IPS DF 6.9 (cell line): ENCODE results near the gene PIAS4.

Source experiments
- DNase-seq: peaks from one replicate; pipeline ENCODE4 v3.0.0-alpha.2; 2013; ENCODE audit warnings: low read depth, low spot score
- H3K27ac ChIP-seq: one replicate; pipeline ENCODE4 v1.5.1; 2013; ENCODE audit warnings: low read length, control low read depth
- H3K27me3 ChIP-seq: 2 replicates; pipeline ENCODE4 v1.6.1; 2013; ENCODE audit warnings: mild to moderate bottlenecking, low read length; ENCODE audit not compliant: control insufficient read depth, insufficient read depth
- H3K36me3 ChIP-seq: 2 replicates; pipeline ENCODE4 v1.6.1; 2013; ENCODE audit warnings: low read length; ENCODE audit not compliant: control insufficient read depth, insufficient read depth
- H3K4me1 ChIP-seq: 2 replicates; pipeline ENCODE4 v1.6.1; 2013; ENCODE audit warnings: low read length; ENCODE audit not compliant: control insufficient read depth, insufficient read depth
- H3K4me3 ChIP-seq: 2 replicates; pipeline ENCODE4 v1.5.1; 2013; ENCODE audit warnings: mild to moderate bottlenecking, low read length
- H3K9me3 ChIP-seq: 2 replicates; pipeline ENCODE4 v1.6.1; 2013; ENCODE audit warnings: low read length, inconsistent platforms; ENCODE audit not compliant: control insufficient read depth, insufficient read depth
- WGBS: extraction: QIAGEN DNeasy Blood & Tissue Kit; methylation state at CpG from one replicate; pipeline ENCODE4 v1.1.7; 2013; ENCODE audit warnings: mixed read lengths, missing lambda C conversion rate; ENCODE audit not compliant: insufficient read length, insufficient coverage; 5-methylcytosine and 5-hydroxymethylcytosine counted together

The PIAS4 gene

DNA sequence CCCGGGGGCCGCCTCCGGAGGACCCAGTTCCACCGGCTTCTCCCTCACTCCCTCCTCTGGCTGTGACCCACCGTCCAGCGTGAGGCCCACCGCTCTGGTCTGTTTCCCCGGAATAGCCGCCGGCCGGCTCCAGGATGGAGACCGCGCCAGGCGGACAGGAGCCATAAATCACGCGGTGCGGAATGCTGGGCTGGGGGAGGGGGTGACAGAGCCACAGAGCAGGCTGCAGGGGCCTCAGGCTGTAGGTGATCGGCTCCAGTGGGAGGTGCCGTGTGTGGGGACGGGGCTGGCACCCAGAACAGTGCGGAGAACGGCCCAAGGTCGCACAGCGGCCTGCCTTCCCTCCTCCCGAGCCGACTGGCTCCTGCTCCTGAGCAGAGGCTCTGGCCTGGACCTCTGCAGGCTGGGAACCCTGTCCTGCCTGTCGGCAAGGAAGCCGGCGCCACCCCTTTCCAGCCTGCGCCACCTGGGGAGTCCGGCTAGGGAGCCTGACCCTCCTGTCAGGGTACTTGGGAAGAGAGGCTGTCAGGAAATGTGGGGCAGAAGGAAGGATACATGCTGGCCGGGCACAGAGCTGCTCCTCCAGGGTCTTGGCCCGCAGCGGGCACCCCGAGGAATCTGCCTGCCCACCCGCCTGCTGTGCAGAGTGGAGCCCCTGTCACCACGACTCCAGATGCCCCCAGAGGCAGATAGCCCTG, 8.3 kb downstream of the PIAS4 start:
- no peak overlapping the region for H3K27ac ChIP-seq
- peaks cover 19% of the 10 kb centered on the region for H3K36me3 ChIP-seq
- no peak for DNase-seq
- no CpG with 5 or more reads among the region's 37 CpGs for WGBS
- H3K27me3 ChIP-seq = no peaks in the 10 kb centered on the region
- H3K4me1 ChIP-seq = peaks cover 2% of the 10 kb centered on the region; the same call in 1 of the 2 replicates
- H3K4me3 ChIP-seq = no peak overlapping the region
- no peaks in the 10 kb centered on the region for H3K9me3 ChIP-seq

DNA sequence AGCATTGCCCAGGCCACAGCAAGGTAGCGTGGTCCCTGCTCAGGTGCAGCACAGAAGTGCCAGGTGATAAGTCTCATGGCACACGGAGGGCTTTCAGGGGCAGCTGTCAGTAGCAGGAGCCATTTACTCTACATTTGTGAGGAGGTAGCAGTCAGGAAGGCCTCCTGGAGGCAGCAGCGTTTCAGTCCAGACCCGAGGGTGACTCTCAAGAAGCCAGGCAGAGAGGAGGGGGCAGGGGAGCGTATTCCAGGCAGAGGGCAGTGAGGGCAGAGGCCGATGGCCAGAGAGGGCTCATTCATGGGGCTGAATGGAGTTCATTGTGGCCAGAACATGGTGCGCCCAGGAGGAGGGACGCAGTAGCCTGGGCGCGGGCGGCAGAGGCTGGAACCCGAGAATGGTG, 8.9 kb downstream of the PIAS4 start:
- DNase-seq = no peak
- H3K4me3 ChIP-seq = no peak overlapping the region
- H3K27ac ChIP-seq = no peak overlapping the region
- peaks cover 19% of the 10 kb centered on the region for H3K36me3 ChIP-seq
- WGBS = no CpG with 5 or more reads among the region's 12 CpGs
- no peaks in the 10 kb centered on the region for H3K9me3 ChIP-seq
- H3K4me1 ChIP-seq = peaks cover 2% of the 10 kb centered on the region; the same call in 1 of the 2 replicates
- no peaks in the 10 kb centered on the region for H3K27me3 ChIP-seq

- peaks cover 2% of the 10 kb centered on the region; the same call in 1 of the 2 replicates for H3K4me1 ChIP-seq
- no peak overlapping the region for H3K27ac ChIP-seq
- H3K27me3 ChIP-seq = no peaks in the 10 kb centered on the region
- peaks cover 19% of the 10 kb centered on the region for H3K36me3 ChIP-seq
- no peak overlapping the region for H3K4me3 ChIP-seq
- no CpG with 5 or more reads among the region's 15 CpGs for WGBS
- H3K9me3 ChIP-seq = no peaks in the 10 kb centered on the region
- DNase-seq = no peak
Observed at GRCh38 chr19:4016903-4017638, 9.5 kb downstream of the PIAS4 start.

- Histone ChIP-seq H3K27ac (no peak overlapping the region), H3K9me3 (no peaks in the 10 kb centered on the region), H3K36me3 (peaks cover 17% of the 10 kb centered on the region), H3K4me3 (no peak overlapping the region), H3K27me3 (no peaks in the 10 kb centered on the region), H3K4me1 (peaks cover 2% of the 10 kb centered on the region; the same call in 1 of the 2 replicates)
- WGBS = no CpG with 5 or more reads among the region's 22 CpGs
- DNase-seq = no peak
Observed at GRCh38 chr19:4018140-4018613, 10.6 kb downstream of the PIAS4 start.

- Histone ChIP-seq H3K36me3 (peaks cover 10% of the 10 kb centered on the region; the same call in 1 of the 2 replicates), H3K27ac (no peak overlapping the region), H3K4me3 (no peak overlapping the region), H3K9me3 (no peaks in the 10 kb centered on the region), H3K4me1 (peaks cover 2% of the 10 kb centered on the region; the same call in 1 of the 2 replicates), H3K27me3 (no peaks in the 10 kb centered on the region)
- DNase-seq = no peak
- WGBS = no CpG with 5 or more reads among the region's 19 CpGs
Observed at GRCh38 chr19:4018775-4019504, 11.4 kb downstream of the PIAS4 start.

GRCh38 chr19:4019578-4019977, 12.0 kb downstream of the PIAS4 start:
- H3K27ac ChIP-seq = no peak overlapping the region
- no peak for DNase-seq
- no peaks in the 10 kb centered on the region for H3K27me3 ChIP-seq
- peaks cover 1% of the 10 kb centered on the region; the same call in 1 of the 2 replicates for H3K4me1 ChIP-seq
- no CpG with 5 or more reads among the region's 17 CpGs for WGBS
- H3K9me3 ChIP-seq = no peaks in the 10 kb centered on the region
- H3K36me3 ChIP-seq = peaks cover 6% of the 10 kb centered on the region; the same call in 1 of the 2 replicates
- H3K4me3 ChIP-seq = no peak overlapping the region

GRCh38 chr19:4023600-4024398, 16.3 kb downstream of the PIAS4 start:
- no peak for DNase-seq
- no peaks in the 10 kb centered on the region for H3K9me3 ChIP-seq
- H3K36me3 ChIP-seq = peaks cover 7% of the 10 kb centered on the region; the same call in 1 of the 2 replicates
- H3K4me3 ChIP-seq = no peak overlapping the region
- no peaks in the 10 kb centered on the region for H3K27me3 ChIP-seq
- no peak overlapping the region for H3K27ac ChIP-seq
- no CpG with 5 or more reads among the region's 34 CpGs for WGBS
- no peaks in the 10 kb centered on the region for H3K4me1 ChIP-seq

DNA sequence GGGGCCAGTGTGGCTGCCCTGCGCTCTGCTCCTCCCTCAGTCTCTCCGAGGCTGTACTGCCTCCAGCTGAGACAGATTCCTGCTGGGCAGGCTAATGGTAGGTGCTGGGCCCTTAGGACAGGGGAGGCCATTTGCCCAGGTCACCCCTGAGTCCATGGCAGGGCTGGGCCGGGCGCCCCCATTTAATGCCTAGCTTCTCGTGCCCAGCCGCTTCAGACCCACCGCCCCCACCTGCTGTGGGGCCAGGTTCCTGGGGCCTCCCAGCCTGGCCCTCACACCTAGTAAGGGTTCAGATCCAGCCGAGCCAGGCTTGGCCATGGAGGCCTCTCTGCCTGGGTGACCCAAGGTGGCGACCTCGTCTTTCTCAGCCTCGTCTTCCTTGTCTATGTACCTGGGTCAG, 17.8 kb downstream of the PIAS4 start:
- no CpG with 5 or more reads among the region's 11 CpGs for WGBS
- no peaks in the 10 kb centered on the region for H3K9me3 ChIP-seq
- H3K4me1 ChIP-seq = no peaks in the 10 kb centered on the region
- no peak for DNase-seq
- H3K36me3 ChIP-seq = 0 out of 2 replicates have a peak, but pooled peaks cover 7% of the 10 kb centered on the region
- H3K27ac ChIP-seq = no peak overlapping the region
- no peaks in the 10 kb centered on the region for H3K27me3 ChIP-seq
- H3K4me3 ChIP-seq = no peak overlapping the region

DNA sequence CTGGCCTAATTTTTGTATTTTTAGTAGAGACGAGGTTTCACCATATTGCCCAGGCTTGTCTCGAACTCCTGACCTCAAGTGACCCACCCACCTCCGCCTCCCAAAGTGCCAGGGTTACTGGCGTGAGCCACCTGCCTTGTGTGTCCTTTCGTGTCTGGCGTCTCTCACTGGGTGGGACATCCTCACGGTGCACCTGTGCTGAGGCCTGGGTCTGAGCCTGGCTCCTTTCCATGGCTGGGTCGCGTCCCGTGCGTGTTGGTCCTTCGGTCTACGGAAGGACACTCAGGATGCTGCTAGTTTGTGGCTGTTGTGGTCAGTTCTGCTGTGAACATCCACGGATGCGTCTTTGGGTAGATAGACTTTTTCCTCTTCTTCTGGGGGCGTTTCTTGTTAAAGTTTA, 19.6 kb downstream of the PIAS4 start:
- Histone ChIP-seq H3K27me3 (no peaks in the 10 kb centered on the region), H3K36me3 (peaks cover 13% of the 10 kb centered on the region; the same call in 1 of the 2 replicates), H3K9me3 (no peaks in the 10 kb centered on the region), H3K4me3 (no peak overlapping the region), H3K4me1 (no peaks in the 10 kb centered on the region), H3K27ac (no peak overlapping the region)
- no CpG with 5 or more reads among the region's 16 CpGs for WGBS
- DNase-seq = no peak
